ENCODE measurements around the gene UBAC1.

UBAC1 gene

GRCh38 chr9:135886147-135886981 is 74.8 kb downstream of the UBAC1 start:
- no peak for DNase-seq
- Mint-ChIP-seq H3K4me3 (peak overlapping the region; percentile 39 to 81), H3K27me3 (no peaks in the 10 kb centered on the region), H3K27ac (peak overlapping the region; percentile 7), H3K9me3 (no peaks in the 10 kb centered on the region), H3K4me1 (peaks cover 51 to 91% of the 10 kb centered on the region in 2 donors), H3K36me3 (peaks cover 2 to 14% of the 10 kb centered on the region in 2 donors)
- ATAC-seq (replicated peaks), result no peak

GRCh38 chr9:135885100-135885853 is 75.9 kb downstream of the UBAC1 start:
- H3K4me1 Mint-ChIP-seq, result peaks cover 48 to 83% of the 10 kb centered on the region in 2 donors
- DNase-seq, result no peak
- no peaks in the 10 kb centered on the region for H3K27me3 Mint-ChIP-seq
- H3K27ac Mint-ChIP-seq, result peak overlapping the region; percentile 66
- no peak for ATAC-seq (replicated peaks)
- no peak overlapping the region for H3K4me3 Mint-ChIP-seq
- H3K36me3 Mint-ChIP-seq, result peaks cover 2 to 16% of the 10 kb centered on the region in 2 donors
- no peaks in the 10 kb centered on the region for H3K9me3 Mint-ChIP-seq

GRCh38 chr9:135884328-135885035 is 76.7 kb downstream of the UBAC1 start:
- no peaks in the 10 kb centered on the region for H3K9me3 Mint-ChIP-seq
- no peaks in the 10 kb centered on the region for H3K27me3 Mint-ChIP-seq
- DNase-seq (no peak), ATAC-seq (replicated peaks) (no peak)
- no peak overlapping the region for H3K4me3 Mint-ChIP-seq
- H3K4me1 Mint-ChIP-seq, result peaks cover 46 to 75% of the 10 kb centered on the region in 2 donors
- peaks cover 2 to 18% of the 10 kb centered on the region in 2 donors for H3K36me3 Mint-ChIP-seq
- no peak overlapping the region for H3K27ac Mint-ChIP-seq

DNA sequence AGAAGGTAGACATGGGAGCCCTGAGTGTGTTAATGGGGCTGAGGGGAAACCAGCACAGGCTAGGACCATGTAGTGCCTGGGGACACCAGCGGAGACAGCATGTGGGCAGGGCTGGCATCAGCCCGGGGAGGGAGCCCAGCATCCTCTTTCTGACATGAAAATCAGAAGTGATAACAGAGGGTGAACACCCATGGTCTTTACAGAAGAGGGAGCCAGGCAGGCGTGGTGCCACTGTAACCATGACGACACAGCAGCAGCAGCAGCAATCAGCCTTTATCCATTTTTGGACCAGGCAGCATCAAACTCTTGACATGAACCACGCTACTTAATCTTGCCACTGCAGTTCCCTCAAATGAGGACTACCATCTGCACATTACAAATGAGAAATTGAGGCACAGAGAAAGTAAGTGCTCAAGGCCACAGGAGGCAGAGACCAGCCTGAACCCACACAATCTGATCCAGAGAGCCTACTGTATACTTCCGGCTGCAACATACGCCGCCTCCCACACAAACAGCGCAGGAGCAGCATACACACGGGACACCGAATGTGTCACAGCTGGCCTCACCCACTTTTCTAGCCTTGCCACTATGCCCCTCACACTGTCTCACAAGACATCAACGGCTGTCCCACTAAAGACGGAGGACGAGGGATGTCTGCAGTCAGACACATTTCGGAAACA is 77.6 kb downstream of the UBAC1 start:
- ATAC-seq (replicated peaks) (no peak), DNase-seq (no peak)
- H3K27me3 Mint-ChIP-seq, result no peaks in the 10 kb centered on the region
- H3K4me1 Mint-ChIP-seq, result peaks cover 52 to 70% of the 10 kb centered on the region in 2 donors
- H3K9me3 Mint-ChIP-seq, result no peaks in the 10 kb centered on the region
- peaks cover 2 to 24% of the 10 kb centered on the region in 2 donors for H3K36me3 Mint-ChIP-seq
- no peak overlapping the region for H3K4me3 Mint-ChIP-seq
- no peak overlapping the region for H3K27ac Mint-ChIP-seq

Measured in stimulated activated naive B cell treated with anti-CD40 and anti-IgM and Interleukin-4, amounts not matched to agents 10 μg/mL and 1 μg/mL and 100 μg/mL, for 72 hours (primary cell).